T-cell (primary cell): ENCODE data around the gene MDM4. TPM values are rescaled to one million over a fixed set of nuclear protein-coding genes. Genes with fewer than 3 reads are reported as not detected.
"Not testable (repeated sequence)": the region's sequence is repeated elsewhere in the genome, so short reads cannot be mapped to it uniquely, and the experiment has no call there.

Experiments used
- ATAC-seq, 4 experiments: fragments of 200-7000 bp in 3 of 4; fragments of 150-1000 bp in 1 of 4; cut with Tn5 transposase; replicated peaks in 1 of 4; 1 replicate in 3 of 4; 2 replicates in 1 of 4; pipeline ENCODE4 v1.10.0; 2021; ENCODE audit warnings: moderate library complexity in 3 of 4, mild to moderate bottlenecking in 2 of 4, moderate number of reproducible peaks in 1 of 4
- CTCF ChIA-PET, 2 donors: fragments of 300-600 bp; sonication (Branson Sonifier 250); formaldehyde crosslinking; loops; one replicate each; lab custom pipeline; 2022; ENCODE audit warnings: antibody characterized with exemption in 2 of 2; lab: Charles Lee
- POLR2A ChIA-PET, 2 donors: fragments of 300-600 bp; sonication (Branson Sonifier 250); formaldehyde crosslinking; loops; one replicate each; lab custom pipeline; 2022; ENCODE audit warnings: antibody characterized with exemption in 2 of 2; lab: Charles Lee
- DNase-seq, 35 experiments: peaks; one replicate each; pipeline versions ENCODE4 v3.0.0 to v3.0.0-alpha.2; 2013 to 2023
- H3K27ac ChIP-seq: one replicate; pipeline ENCODE4 v1.5.1; 2013; ENCODE audit warnings: low read length
- H3K27me3 ChIP-seq, 2 experiments: replicated peaks in 1 of 2; 1 replicate in 1 of 2; 2 replicates in 1 of 2; pipeline versions ENCODE4 v1.6.1 to v1.7.0; 2013; ENCODE audit warnings: low read length in 1 of 2, mixed read lengths in 1 of 2; ENCODE audit not compliant: control insufficient read depth in 2 of 2, insufficient read depth in 2 of 2; ENCODE audit errors: extremely low read depth in 1 of 2
- H3K36me3 ChIP-seq, 2 donors: 1 replicate in 1 of 2; 2 replicates in 1 of 2; pipeline versions ENCODE4 v1.6.1 to v1.7.0; 2013; ENCODE audit warnings: low read length in 1 of 2; ENCODE audit not compliant: control insufficient read depth in 2 of 2, insufficient read depth in 1 of 2; ENCODE audit errors: extremely low read depth in 1 of 2
- H3K4me1 ChIP-seq, 2 experiments: 1 replicate in 1 of 2; 2 replicates in 1 of 2; pipeline versions ENCODE4 v1.6.1 to v1.7.0; 2013; ENCODE audit warnings: low read length in 2 of 2, mixed read lengths in 1 of 2; ENCODE audit not compliant: insufficient read depth in 2 of 2, control insufficient read depth in 1 of 2; ENCODE audit errors: extremely low read depth in 1 of 2
- H3K4me3 ChIP-seq, 2 donors: 1 replicate in 1 of 2; 2 replicates in 1 of 2; pipeline versions ENCODE4 v1.5.1 to v1.7.0; 2013; ENCODE audit warnings: mild to moderate bottlenecking in 2 of 2, low read length in 1 of 2, moderate library complexity in 1 of 2; ENCODE audit not compliant: control insufficient read depth in 1 of 2; ENCODE audit errors: extremely low read depth in 1 of 2
- H3K9me3 ChIP-seq: 2 replicates; pipeline ENCODE4 v1.7.0; 2013
- H3K27ac Mint-ChIP-seq, 2 donors: one replicate each; pipeline ENCODE4 v1.8.0; 2020 to 2021; ENCODE audit warnings: mild to moderate bottlenecking in 2 of 2, mixed read lengths in 2 of 2
- H3K27me3 Mint-ChIP-seq, 2 donors: one replicate each; pipeline ENCODE4 v1.8.0; 2021 to 2022; ENCODE audit warnings: mixed read lengths in 2 of 2
- H3K36me3 Mint-ChIP-seq: one replicate; pipeline ENCODE4 v1.8.0; 2021; ENCODE audit warnings: mixed read lengths
- H3K4me1 Mint-ChIP-seq, 3 donors: one replicate each; pipeline ENCODE4 v1.8.0; 2020 to 2022; ENCODE audit warnings: mixed read lengths in 3 of 3, mild to moderate bottlenecking in 1 of 3
- H3K4me3 Mint-ChIP-seq, 3 donors: one replicate each; pipeline ENCODE4 v1.8.0; 2020 to 2022; ENCODE audit warnings: mild to moderate bottlenecking in 3 of 3, mixed read lengths in 3 of 3, moderate library complexity in 3 of 3
- H3K9me3 Mint-ChIP-seq, 3 donors: one replicate each; pipeline ENCODE4 v1.8.0; 2020 to 2022; ENCODE audit warnings: mixed read lengths in 3 of 3
- WGBS: methylation state at CpG from one replicate; pipeline ENCODE4 v1.1.5; 2013; ENCODE audit warnings: missing lambda C conversion rate; ENCODE audit not compliant: insufficient coverage; 5-methylcytosine and 5-hydroxymethylcytosine counted together
- total RNA-seq, 35 experiments: library from RNA in 6 of 35; stranded (reverse) in 6 of 35; fragments of 120-200 nt in 1 of 35; gene quantifications; one replicate each; pipeline versions ENCODE4 v1.2.1 to v1.2.4 and lab custom pipeline; 2013 to 2026

The MDM4 gene
- total RNA-seq, 5 donors from 2014 or later (not counting 1 experiment from before 2014, with no cell fraction given) = 168 to 288 (median 183) TPM

- Histone ChIP-seq H3K4me3 (no peak overlapping the region), H3K36me3 (peaks cover 4 to 26% of the 10 kb centered on the region in 2 donors), H3K4me1 (peaks cover 7 to 41% of the 10 kb centered on the region in 2 experiments), H3K27ac (no peak overlapping the region), H3K9me3 (no peaks in the 10 kb centered on the region), H3K27me3 (no peaks in the 10 kb centered on the region)
- ChIA-PET CTCF (interaction anchor here (0.6 to 2.4 kb wide), 7 partner anchors 9 to 241 kb away, joined by 3 to 33 read pairs (median 9); no protein-coding TSS in a partner anchor), POLR2A (no interaction called here)
- no peak for DNase-seq
- ATAC-seq = no peak
- Mint-ChIP-seq H3K27me3 (no peaks in the 10 kb centered on the region), H3K9me3 (no peaks in the 10 kb centered on the region), H3K4me3 (peak overlapping the region in 1 of 3 donors; percentile 26), H3K27ac (no peak overlapping the region), H3K36me3 (peaks cover 38% of the 10 kb centered on the region), H3K4me1 (peaks cover 45 to 55% (median 48%) of the 10 kb centered on the region in 3 donors)
- WGBS = 100% methylated on average over 4 of the region's 6 CpGs
These were observed 50.4 kb downstream of the MDM4 start for GRCh38 chr1:204566583-204566955.

GRCh38 chr1:204567071-204567470, 50.9 kb downstream of the MDM4 start:
- Histone ChIP-seq H3K4me3 (no peak overlapping the region), H3K4me1 (peaks cover 7 to 39% of the 10 kb centered on the region in 2 experiments), H3K27me3 (no peaks in the 10 kb centered on the region), H3K9me3 (no peaks in the 10 kb centered on the region), H3K36me3 (peaks cover 4 to 31% of the 10 kb centered on the region in 2 donors), H3K27ac (no peak overlapping the region)
- POLR2A ChIA-PET = no interaction called here
- Mint-ChIP-seq H3K36me3 (peaks cover 34% of the 10 kb centered on the region), H3K27ac (peak overlapping the region in 1 of 2 donors; percentile 52), H3K4me1 (peaks cover 41 to 50% (median 43%) of the 10 kb centered on the region in 3 donors), H3K9me3 (no peaks in the 10 kb centered on the region), H3K4me3 (no peak overlapping the region), H3K27me3 (no peaks in the 10 kb centered on the region)
- ATAC-seq (no peak), DNase-seq (no peak)
- CTCF ChIA-PET = interaction anchor here (0.6 to 2.4 kb wide), 3 partner anchors 61 to 240 kb away, joined by 3 to 33 read pairs (median 3); no protein-coding TSS in a partner anchor
- 96% methylated on average over 3 of the region's 5 CpGs for WGBS

DNA sequence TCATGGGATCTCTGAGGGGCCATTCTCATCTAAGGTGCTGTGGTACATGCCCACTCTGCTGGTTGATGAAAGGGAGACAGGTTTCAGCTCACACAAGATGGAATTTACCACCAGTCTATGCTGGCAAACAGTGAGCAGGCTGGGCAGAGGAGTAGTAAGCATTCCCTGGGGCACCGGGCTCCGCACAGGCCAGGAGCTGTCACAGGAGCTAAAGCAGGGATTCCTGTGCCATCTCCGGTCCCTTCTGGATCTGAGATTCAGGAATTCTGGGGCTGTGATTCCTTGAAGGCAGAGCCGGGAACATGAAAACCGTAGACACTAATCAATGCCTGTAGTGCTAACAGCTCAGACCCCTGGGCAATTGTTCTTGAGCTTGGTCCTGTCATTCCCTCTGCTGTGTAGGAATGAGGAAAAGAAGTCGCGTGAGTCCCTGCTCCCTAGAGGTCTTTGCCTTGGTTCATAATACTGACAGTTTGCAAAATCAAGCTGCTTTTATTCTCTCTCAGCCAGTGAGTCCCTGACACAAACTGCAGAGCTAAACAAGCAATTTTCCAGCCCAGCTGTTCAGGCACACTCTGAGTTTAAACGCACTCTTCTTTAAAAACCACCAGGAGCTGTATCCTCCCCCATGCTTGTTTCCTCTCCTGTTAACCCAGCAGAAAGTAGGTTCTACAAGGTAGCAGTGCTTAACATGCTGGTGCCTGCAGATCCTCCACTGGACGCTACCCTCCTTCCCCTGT, 52.5 kb downstream of the MDM4 start:
- POLR2A ChIA-PET = no interaction called here
- Histone ChIP-seq H3K4me3 (no peak overlapping the region), H3K27me3 (no peaks in the 10 kb centered on the region), H3K27ac (no peak overlapping the region), H3K36me3 (peaks cover 4 to 39% of the 10 kb centered on the region in 2 donors), H3K9me3 (no peaks in the 10 kb centered on the region), H3K4me1 (peaks cover 0 to 23% of the 10 kb centered on the region in 2 experiments)
- DNase-seq (no peak), ATAC-seq (no peak)
- Mint-ChIP-seq H3K9me3 (no peaks in the 10 kb centered on the region), H3K27me3 (no peaks in the 10 kb centered on the region), H3K4me1 (peaks cover 27 to 38% (median 28%) of the 10 kb centered on the region in 3 donors), H3K27ac (peak overlapping the region in 1 of 2 donors; percentile 34), H3K36me3 (peaks cover 45% of the 10 kb centered on the region), H3K4me3 (no peak overlapping the region)
- WGBS = 87% methylated on average over 6 of the region's 9 CpGs
- CTCF ChIA-PET = interaction anchor here in 1 of 2 donors (1.3 kb wide), 1 partner anchor 195 kb away, joined by 4 read pairs; no protein-coding TSS in a partner anchor

- ATAC-seq (no peak), DNase-seq (no peak)
- Mint-ChIP-seq H3K4me1 (peaks cover 21 to 31% (median 22%) of the 10 kb centered on the region in 3 donors), H3K27ac (no peak overlapping the region), H3K9me3 (no peaks in the 10 kb centered on the region), H3K36me3 (peaks cover 49% of the 10 kb centered on the region), H3K4me3 (no peak overlapping the region), H3K27me3 (no peaks in the 10 kb centered on the region)
- Histone ChIP-seq H3K36me3 (peaks cover 4 to 45% of the 10 kb centered on the region in 2 donors), H3K9me3 (no peaks in the 10 kb centered on the region), H3K4me3 (no peak overlapping the region), H3K4me1 (peaks cover 0 to 18% of the 10 kb centered on the region in 2 experiments), H3K27ac (no peak overlapping the region), H3K27me3 (no peaks in the 10 kb centered on the region)
- ChIA-PET CTCF (interaction anchor here in 1 of 2 donors (1.3 kb wide), 1 partner anchor 194 kb away, joined by 4 read pairs; no protein-coding TSS in a partner anchor), POLR2A (no interaction called here)
- WGBS = 95% methylated on average over 4 of the region's 5 CpGs
These were observed 53.3 kb downstream of the MDM4 start for GRCh38 chr1:204569478-204569877.

GRCh38 chr1:204570021-204570420, 53.8 kb downstream of the MDM4 start:
- Mint-ChIP-seq H3K4me1 (peaks cover 15 to 25% (median 16%) of the 10 kb centered on the region in 3 donors), H3K36me3 (peaks cover 49% of the 10 kb centered on the region)
- DNase-seq, H3K4me3 Mint-ChIP-seq, H3K9me3 ChIP-seq, H3K27me3 Mint-ChIP-seq, H3K27ac Mint-ChIP-seq, ATAC-seq, POLR2A ChIA-PET, H3K4me3 ChIP-seq, H3K27me3 ChIP-seq, H3K27ac ChIP-seq, H3K9me3 Mint-ChIP-seq: not testable (repeated sequence)
- peaks cover 4 to 45% of the 10 kb centered on the region in 2 donors for H3K36me3 ChIP-seq
- H3K4me1 ChIP-seq = peaks cover 0 to 13% of the 10 kb centered on the region in 2 experiments
- no CpG with 5 or more reads among the region's 3 CpGs for WGBS
- CTCF ChIA-PET = interaction anchor here in 1 of 2 donors (0.6 kb wide), 1 partner anchor 196 kb away, joined by 4 read pairs; no protein-coding TSS in a partner anchor

DNA sequence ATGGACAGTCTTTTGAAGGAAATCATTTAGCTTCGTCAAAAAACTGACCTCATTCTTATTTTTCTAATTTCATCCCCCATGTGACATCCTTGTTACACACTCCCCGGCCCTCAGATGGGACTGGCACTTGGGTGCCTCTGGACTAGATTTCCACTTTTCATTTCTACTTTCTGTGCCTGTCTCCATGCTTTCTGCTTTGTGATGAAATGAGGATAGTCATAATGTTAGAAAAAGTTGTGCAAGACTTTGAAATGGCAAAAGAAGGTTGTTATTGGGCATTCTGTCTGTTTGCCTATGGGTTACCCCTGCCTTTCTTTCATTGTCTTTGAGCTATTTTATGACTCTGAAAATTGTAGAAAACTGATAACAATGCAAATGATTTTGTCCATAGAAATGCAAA, 54.9 kb downstream of the MDM4 start:
- ATAC-seq = no peak
- CTCF ChIA-PET = interaction anchor here (0.5 to 0.8 kb wide), 3 partner anchors 122 to 247 kb away, joined by 3 to 5 read pairs (median 3); no protein-coding TSS in a partner anchor

More for the DNA sequence above, 54.9 kb downstream of the MDM4 start:
- H3K4me3 ChIP-seq = no peak overlapping the region
- Mint-ChIP-seq H3K4me1 (peaks cover 4 to 14% (median 5%) of the 10 kb centered on the region in 3 donors), H3K27ac (no peak overlapping the region), H3K4me3 (no peak overlapping the region), H3K36me3 (peaks cover 49% of the 10 kb centered on the region), H3K9me3 (no peaks in the 10 kb centered on the region), H3K27me3 (no peaks in the 10 kb centered on the region)
- no peak for DNase-seq
- WGBS = no CpG with 5 or more reads among the region's 2 CpGs
- no peaks in the 10 kb centered on the region for H3K27me3 ChIP-seq
- peaks cover 4 to 45% of the 10 kb centered on the region in 2 donors for H3K36me3 ChIP-seq
- peaks cover 0 to 3% of the 10 kb centered on the region in 2 experiments for H3K4me1 ChIP-seq
- POLR2A ChIA-PET = no interaction called here
- no peak overlapping the region for H3K27ac ChIP-seq
- no peaks in the 10 kb centered on the region for H3K9me3 ChIP-seq
